BE2C (cell line): ENCODE results near the gene C3orf20.
"Not testable (repeated sequence)": the region's sequence is repeated elsewhere in the genome, so short reads cannot be mapped to it uniquely, and the experiment has no call there.

Source experiments
- DNase-seq: peaks from one replicate; pipeline ENCODE4 v3.0.0-alpha.2; 2020
- H3K27me3 ChIP-seq: fragments of 250-450 bp; sonication (Bioruptor Pico); 2 replicates; pipeline ENCODE4 v1.5.1; 2020; ENCODE audit warnings: mild to moderate bottlenecking
- H3K36me3 ChIP-seq: fragments of 250-450 bp; sonication (Bioruptor Pico); 2 replicates; pipeline ENCODE4 v1.5.1; 2020; ENCODE audit warnings: mild to moderate bottlenecking
- H3K4me1 ChIP-seq: fragments of 250-450 bp; sonication (Bioruptor Pico); 2 replicates; pipeline ENCODE4 v1.5.1; 2020
- H3K4me3 ChIP-seq: 2 replicates; pipeline ENCODE4 v1.5.1; 2011; ENCODE audit warnings: low read depth, low read length
- H3K9me3 ChIP-seq: fragments of 250-450 bp; sonication (Bioruptor Pico); 2 replicates; pipeline ENCODE4 v1.5.1; 2020
- TF ChIP-seq, protein P1 (sequence below): IDR thresholded peaks from 2 replicates; pipeline ENCODE4 v1.5.1; 2012; ENCODE audit warnings: mild to moderate bottlenecking, low read depth, low read length

The C3orf20 gene

DNA sequence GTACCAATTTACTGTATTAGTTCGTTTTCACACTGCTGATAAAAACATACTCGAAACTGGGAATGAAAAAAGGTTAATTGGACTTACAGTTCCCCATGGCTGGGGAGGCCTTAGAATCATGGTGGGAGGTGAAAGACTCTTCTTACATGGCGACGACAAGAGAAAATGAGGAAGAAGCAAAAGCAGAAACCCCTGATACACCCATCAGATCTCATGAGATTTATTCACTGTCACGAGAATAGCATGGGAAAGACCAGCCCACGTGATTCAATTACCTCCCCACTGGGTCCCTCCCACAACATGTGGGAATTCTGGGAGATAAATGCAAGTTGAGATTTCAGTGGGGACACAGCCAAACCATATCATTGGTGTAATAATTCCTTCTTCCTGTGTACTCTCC is 69.6 kb downstream of the C3orf20 start:
- no peaks in the 10 kb centered on the region for H3K27me3 ChIP-seq
- H3K4me3 ChIP-seq, result no peak overlapping the region
- no peaks in the 10 kb centered on the region for H3K4me1 ChIP-seq
- no peaks in the 10 kb centered on the region for H3K36me3 ChIP-seq
- DNase-seq, result no peak
- TF ChIP-seq, protein P1, sequence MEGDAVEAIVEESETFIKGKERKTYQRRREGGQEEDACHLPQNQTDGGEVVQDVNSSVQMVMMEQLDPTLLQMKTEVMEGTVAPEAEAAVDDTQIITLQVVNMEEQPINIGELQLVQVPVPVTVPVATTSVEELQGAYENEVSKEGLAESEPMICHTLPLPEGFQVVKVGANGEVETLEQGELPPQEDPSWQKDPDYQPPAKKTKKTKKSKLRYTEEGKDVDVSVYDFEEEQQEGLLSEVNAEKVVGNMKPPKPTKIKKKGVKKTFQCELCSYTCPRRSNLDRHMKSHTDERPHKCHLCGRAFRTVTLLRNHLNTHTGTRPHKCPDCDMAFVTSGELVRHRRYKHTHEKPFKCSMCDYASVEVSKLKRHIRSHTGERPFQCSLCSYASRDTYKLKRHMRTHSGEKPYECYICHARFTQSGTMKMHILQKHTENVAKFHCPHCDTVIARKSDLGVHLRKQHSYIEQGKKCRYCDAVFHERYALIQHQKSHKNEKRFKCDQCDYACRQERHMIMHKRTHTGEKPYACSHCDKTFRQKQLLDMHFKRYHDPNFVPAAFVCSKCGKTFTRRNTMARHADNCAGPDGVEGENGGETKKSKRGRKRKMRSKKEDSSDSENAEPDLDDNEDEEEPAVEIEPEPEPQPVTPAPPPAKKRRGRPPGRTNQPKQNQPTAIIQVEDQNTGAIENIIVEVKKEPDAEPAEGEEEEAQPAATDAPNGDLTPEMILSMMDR, result no peak
- no peaks in the 10 kb centered on the region for H3K9me3 ChIP-seq

- Histone ChIP-seq H3K9me3 (no peaks in the 10 kb centered on the region), H3K4me1 (no peaks in the 10 kb centered on the region), H3K27me3 (no peaks in the 10 kb centered on the region), H3K4me3 (no peak overlapping the region), H3K36me3 (no peaks in the 10 kb centered on the region)
- DNase-seq, result no peak
- TF ChIP-seq, protein P1, result no peak
These were observed 75.7 kb downstream of the C3orf20 start for GRCh38 chr3:14750650-14751049.

- not testable (repeated sequence) for H3K4me3 ChIP-seq, H3K4me1 ChIP-seq, H3K9me3 ChIP-seq, H3K27me3 ChIP-seq, DNase-seq, H3K36me3 ChIP-seq
These were observed 78.0 kb downstream of the C3orf20 start for GRCh38 chr3:14752979-14753378.

DNA sequence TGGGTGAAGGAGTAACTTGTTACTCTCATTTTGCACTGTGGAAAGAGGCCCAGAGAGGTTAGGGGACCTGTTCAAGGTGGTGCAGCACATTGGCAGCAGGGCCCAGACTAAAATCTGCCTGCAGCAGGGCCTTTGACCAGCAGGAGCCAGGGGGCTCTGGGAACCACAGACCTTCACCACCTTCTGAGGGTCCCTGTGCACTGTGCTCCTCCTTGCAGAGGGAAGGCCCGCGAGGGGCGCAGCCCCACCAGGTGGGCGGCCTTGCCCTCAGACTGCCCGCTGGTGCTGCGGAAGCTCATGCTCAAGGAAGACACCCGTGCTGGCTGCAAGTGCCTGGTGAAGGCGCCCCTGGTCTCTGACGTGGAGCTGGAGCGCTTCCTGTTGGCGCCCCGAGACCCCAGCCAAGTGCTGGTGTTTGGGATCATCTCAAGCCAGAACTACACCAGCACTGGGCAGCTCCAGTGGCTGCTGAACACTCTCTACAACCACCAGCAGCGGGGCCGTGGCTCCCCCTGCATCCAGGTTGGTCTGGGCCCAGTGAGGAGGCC is 82.3 kb downstream of the C3orf20 start:
- Histone ChIP-seq H3K9me3 (no peaks in the 10 kb centered on the region), H3K4me1 (no peaks in the 10 kb centered on the region), H3K4me3 (no peak overlapping the region), H3K36me3 (no peaks in the 10 kb centered on the region), H3K27me3 (no peaks in the 10 kb centered on the region)
- TF ChIP-seq, protein P1, result no peak
- DNase-seq, result no peak

DNA sequence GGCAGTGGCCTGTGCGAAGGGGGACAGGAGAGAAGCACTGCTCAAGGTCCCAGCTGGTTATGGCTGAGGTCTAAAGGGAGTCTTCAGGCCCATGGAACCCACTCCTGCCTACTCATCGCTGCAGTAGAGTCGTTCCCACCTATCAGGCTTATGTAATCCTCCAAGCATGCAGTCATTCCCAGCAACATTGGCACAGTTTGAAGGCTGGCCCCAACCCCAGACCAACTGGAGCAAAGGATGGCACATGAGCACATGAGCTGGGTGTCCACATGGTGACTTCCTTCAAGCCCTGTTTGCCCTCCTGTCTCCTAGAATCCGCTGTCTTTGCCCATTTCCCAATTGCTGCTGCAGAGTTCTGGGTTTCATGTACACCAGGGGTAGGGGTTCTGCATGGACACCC is 83.4 kb downstream of the C3orf20 start:
- H3K4me1 ChIP-seq, result no peaks in the 10 kb centered on the region

DNA sequence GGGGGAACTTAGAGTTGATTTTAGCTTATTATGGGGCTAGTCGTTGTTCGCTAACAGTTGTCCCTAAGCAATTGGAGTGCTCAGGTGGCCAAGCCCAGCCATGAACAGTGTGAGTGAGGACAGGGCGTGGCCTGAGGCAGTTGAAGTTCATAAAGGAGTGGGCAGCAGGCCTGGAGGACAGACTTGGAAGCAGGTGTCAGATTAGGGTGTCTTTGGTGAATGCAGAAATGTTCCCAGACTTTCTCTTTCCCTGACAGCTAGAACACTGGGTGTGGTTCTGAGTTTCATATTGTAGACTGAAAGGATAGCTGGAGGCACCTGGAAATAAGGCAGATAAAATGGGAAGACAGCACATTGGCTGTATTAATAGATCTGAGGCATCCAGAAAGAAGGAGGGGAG is 84.0 kb downstream of the C3orf20 start:
- H3K9me3 ChIP-seq, result no peaks in the 10 kb centered on the region
- H3K27me3 ChIP-seq, result no peaks in the 10 kb centered on the region
- no peaks in the 10 kb centered on the region for H3K36me3 ChIP-seq
- no peaks in the 10 kb centered on the region for H3K4me1 ChIP-seq
- no peak overlapping the region for H3K4me3 ChIP-seq
- TF ChIP-seq, protein P1, result no peak
- DNase-seq, result no peak

More for the DNA sequence above, 83.4 kb downstream of the C3orf20 start:
- TF ChIP-seq, protein P1, result no peak
- Histone ChIP-seq H3K4me3 (no peak overlapping the region), H3K27me3 (no peaks in the 10 kb centered on the region), H3K9me3 (no peaks in the 10 kb centered on the region), H3K36me3 (no peaks in the 10 kb centered on the region)
- DNase-seq, result no peak

DNA sequence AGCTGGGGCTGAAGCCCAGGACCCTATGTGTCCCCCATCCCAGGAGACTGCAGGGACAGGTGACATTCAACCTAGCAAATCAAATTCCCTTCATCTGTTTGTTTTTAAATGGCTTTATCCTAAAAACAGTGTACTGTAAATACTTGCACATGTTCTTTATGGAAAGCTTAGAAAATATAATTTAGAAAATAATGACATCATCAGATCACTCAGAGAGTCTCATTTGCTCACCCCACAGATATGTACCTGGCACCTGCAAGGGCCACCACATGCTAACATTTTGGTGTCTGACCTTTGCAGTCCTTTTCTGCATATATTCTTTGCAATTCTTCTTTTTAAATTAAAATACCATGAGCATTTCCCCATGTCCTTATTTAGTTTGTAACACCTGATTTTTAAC is 85.2 kb downstream of the C3orf20 start:
- no peak for DNase-seq
- Histone ChIP-seq H3K9me3 (no peaks in the 10 kb centered on the region), H3K36me3 (no peaks in the 10 kb centered on the region)

More for the DNA sequence above, 85.2 kb downstream of the C3orf20 start:
- Histone ChIP-seq H3K27me3 (no peaks in the 10 kb centered on the region), H3K4me1 (no peaks in the 10 kb centered on the region), H3K4me3 (no peak overlapping the region)
- TF ChIP-seq, protein P1, result no peak
